SH-SY5Y (cell line): ENCODE results near the gene RBBP8NL.

Experiments
- GATA2 ChIP-seq: IDR thresholded peaks from 2 replicates; pipeline ENCODE4 v1.6.1; 2011; ENCODE audit warnings: mild to moderate bottlenecking, low read depth, low read length
- GATA3 ChIP-seq: IDR thresholded peaks from 2 replicates; pipeline ENCODE4 v1.6.1; 2011; ENCODE audit warnings: low read depth, mild to moderate bottlenecking, low read length, moderate library complexity

The RBBP8NL gene

GRCh38 chr20:62437496-62437895 lies 10.2 kb upstream of the RBBP8NL start:
- TF ChIP-seq GATA3 (no peak), GATA2 (no peak)

- TF ChIP-seq GATA3 (no peak), GATA2 (no peak)
These were observed 9.4 kb upstream of the RBBP8NL start for GRCh38 chr20:62436692-62437091.

- TF ChIP-seq GATA2: no peak
- no peak for TF ChIP-seq GATA3
These were observed 6.5 kb upstream of the RBBP8NL start for GRCh38 chr20:62433658-62434497.

GRCh38 chr20:62430866-62431447 lies 3.6 kb upstream of the RBBP8NL start:
- no peak for TF ChIP-seq GATA3

GRCh38 chr20:62430311-62430853 lies 3.0 kb upstream of the RBBP8NL start:
- TF ChIP-seq GATA3 (no peak), GATA2 (no peak)

GRCh38 chr20:62429455-62430310 lies 2.3 kb upstream of the RBBP8NL start:
- no peak for TF ChIP-seq GATA2
- TF ChIP-seq GATA3: no peak

- TF ChIP-seq GATA2 (no peak), GATA3 (no peak)
These were observed 1.3 kb upstream of the RBBP8NL start for GRCh38 chr20:62428396-62429295.

GRCh38 chr20:62428002-62428372 lies 648 bp upstream of the RBBP8NL start:
- TF ChIP-seq GATA3: no peak
- no peak for TF ChIP-seq GATA2

GRCh38 chr20:62426699-62427131 lies 624 bp downstream of the RBBP8NL start:
- TF ChIP-seq GATA3 (no peak), GATA2 (no peak)

- TF ChIP-seq GATA2 (no peak), GATA3 (no peak)
These were observed 1.9 kb downstream of the RBBP8NL start for GRCh38 chr20:62425281-62426058.

- TF ChIP-seq GATA3 (no peak), GATA2 (no peak)
These were observed 2.9 kb downstream of the RBBP8NL start for GRCh38 chr20:62424249-62425107.

GRCh38 chr20:62423326-62423706 lies 4.0 kb downstream of the RBBP8NL start:
- TF ChIP-seq GATA2 (no peak), GATA3 (no peak)
